ENCODE results near the gene SLX4.

The SLX4 gene

GRCh38 chr16:3655030-3655395 is 43.6 kb upstream of the SLX4 start:
- no peaks in the 10 kb centered on the region for H3K9me3 Mint-ChIP-seq
- peak overlapping the region in 1 of 3 experiments; percentile 37 for H3K4me3 Mint-ChIP-seq
- H3K27me3 Mint-ChIP-seq (ENCODE audit: low read depth): no peaks in the 10 kb centered on the region
- H3K36me3 Mint-ChIP-seq (ENCODE audit: low read depth): peaks cover 48% of the 10 kb centered on the region
- peak overlapping the region in 1 of 3 experiments; percentile 93 for H3K27ac Mint-ChIP-seq
- TF ChIP-seq CTCF (IDR thresholded peaks at IDR 0.05; ENCODE audit: unreplicated experiment in 3 of 3): no peak
- no peaks in the 10 kb centered on the region for H3K4me1 Mint-ChIP-seq

GRCh38 chr16:3654249-3654991 is 43.0 kb upstream of the SLX4 start, which contains the start of gene DNASE1:
Gene DNASE1, plus strand, starts transcription at chr16:3654691. Its CDS starts 683 bp downstream, at chr16:3655374.
- Mint-ChIP-seq H3K4me3 (peak within 1 kb of the TSS in 1 of 3 experiments; percentile 37), H3K4me1 (no peaks in the 10 kb centered on the region), H3K9me3 (no peaks in the 10 kb centered on the region), H3K27ac (peak within 1 kb of the TSS in 1 of 3 experiments; percentile 93), H3K27me3 (ENCODE audit: low read depth) (no peaks in the 10 kb centered on the region), H3K36me3 (ENCODE audit: low read depth) (peaks cover 45% of the 10 kb centered on the region)
- peak; percentile 42 to 69 (median 53) for TF ChIP-seq CTCF (IDR thresholded peaks at IDR 0.05; ENCODE audit: unreplicated experiment in 3 of 3)

- no peaks in the 10 kb centered on the region for H3K9me3 Mint-ChIP-seq
- no peak overlapping the region for H3K4me3 Mint-ChIP-seq
- no peaks in the 10 kb centered on the region for H3K27me3 Mint-ChIP-seq (ENCODE audit: low read depth)
- H3K4me1 Mint-ChIP-seq: no peaks in the 10 kb centered on the region
- H3K27ac Mint-ChIP-seq: peak overlapping the region in 1 of 3 experiments; percentile 60
- H3K36me3 Mint-ChIP-seq (ENCODE audit: low read depth): peaks cover 40% of the 10 kb centered on the region
- TF ChIP-seq CTCF (IDR thresholded peaks at IDR 0.05; ENCODE audit: unreplicated experiment in 3 of 3): no peak
These were observed 41.2 kb upstream of the SLX4 start for GRCh38 chr16:3652373-3653195.

GRCh38 chr16:3651461-3652372 is 40.3 kb upstream of the SLX4 start:
- TF ChIP-seq CTCF (IDR thresholded peaks at IDR 0.05; ENCODE audit: unreplicated experiment in 3 of 3): no peak
- Mint-ChIP-seq H3K27ac (peak overlapping the region in 1 of 3 experiments; percentile 12), H3K9me3 (no peaks in the 10 kb centered on the region), H3K4me3 (no peak overlapping the region), H3K36me3 (ENCODE audit: low read depth) (peaks cover 32% of the 10 kb centered on the region), H3K4me1 (peaks cover 1% of the 10 kb centered on the region), H3K27me3 (ENCODE audit: low read depth) (no peaks in the 10 kb centered on the region)

GRCh38 chr16:3650631-3651265 is 39.3 kb upstream of the SLX4 start:
- H3K4me3 Mint-ChIP-seq: no peak overlapping the region
- H3K36me3 Mint-ChIP-seq (ENCODE audit: low read depth): peaks cover 35% of the 10 kb centered on the region
- TF ChIP-seq CTCF (IDR thresholded peaks at IDR 0.05; ENCODE audit: unreplicated experiment in 3 of 3): no peak
- peaks cover 11% of the 10 kb centered on the region for H3K4me1 Mint-ChIP-seq
- H3K9me3 Mint-ChIP-seq: no peaks in the 10 kb centered on the region
- no peaks in the 10 kb centered on the region for H3K27me3 Mint-ChIP-seq (ENCODE audit: low read depth)
- no peak overlapping the region for H3K27ac Mint-ChIP-seq

Measured in nephron (organoid).